ENCODE results near the gene ARFIP2.
"Not testable (repeated sequence)": the region's sequence is repeated elsewhere in the genome, so short reads cannot be mapped to it uniquely, and the experiment has no call there.

Gene ARFIP2, protein sequence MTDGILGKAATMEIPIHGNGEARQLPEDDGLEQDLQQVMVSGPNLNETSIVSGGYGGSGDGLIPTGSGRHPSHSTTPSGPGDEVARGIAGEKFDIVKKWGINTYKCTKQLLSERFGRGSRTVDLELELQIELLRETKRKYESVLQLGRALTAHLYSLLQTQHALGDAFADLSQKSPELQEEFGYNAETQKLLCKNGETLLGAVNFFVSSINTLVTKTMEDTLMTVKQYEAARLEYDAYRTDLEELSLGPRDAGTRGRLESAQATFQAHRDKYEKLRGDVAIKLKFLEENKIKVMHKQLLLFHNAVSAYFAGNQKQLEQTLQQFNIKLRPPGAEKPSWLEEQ

DNA sequence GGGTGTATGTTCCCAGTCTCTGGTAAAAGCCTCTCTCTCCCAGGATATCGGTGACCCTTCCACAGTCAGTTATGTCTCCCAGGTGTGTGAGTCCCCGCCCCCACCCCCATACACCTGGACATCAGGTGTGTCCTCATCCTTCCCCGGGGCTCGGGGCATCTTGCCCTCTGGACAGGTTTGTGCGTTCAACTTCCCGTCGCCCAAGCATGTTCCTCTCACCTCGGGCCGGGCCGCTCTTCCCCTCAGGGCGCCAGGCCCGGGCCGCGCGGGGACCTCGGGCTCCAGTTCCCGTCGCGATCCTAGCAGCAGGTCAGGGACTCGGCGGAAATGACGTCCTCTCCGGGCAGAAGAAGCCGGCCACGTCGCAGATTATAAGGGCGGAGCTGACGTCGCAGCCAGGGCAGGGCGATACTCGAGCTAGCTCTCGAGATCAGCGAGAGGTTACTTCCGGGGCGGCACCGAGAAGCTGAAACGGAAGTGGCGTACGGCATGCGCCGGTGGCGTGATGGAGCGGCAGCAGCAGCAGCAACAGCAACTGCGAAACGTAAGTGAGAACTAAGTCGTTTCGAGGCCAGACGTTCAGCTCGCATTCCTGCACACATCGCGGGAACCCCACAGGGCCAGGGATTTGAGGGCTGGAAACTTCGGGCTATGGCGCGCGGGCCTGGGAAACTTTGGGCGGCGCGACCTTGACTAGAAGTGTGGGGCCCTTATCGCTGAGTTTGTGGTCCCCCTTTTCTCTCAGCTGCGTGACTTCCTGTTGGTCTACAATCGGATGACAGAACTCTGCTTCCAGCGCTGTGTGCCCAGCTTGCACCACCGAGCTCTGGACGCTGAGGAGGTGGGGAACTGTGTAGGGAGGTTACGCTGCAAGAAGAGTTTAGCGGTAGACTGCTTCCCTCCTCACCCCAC, at the start of gene ARFIP2, which contains the start of gene TIMM10B:
Gene ARFIP2, minus strand, starts transcription at position 320 of the 912 bp plus-strand sequence. CDS start 910 bp downstream, outside the sequence.
Gene TIMM10B, plus strand, starts transcription at position 490 of the 912 bp plus-strand sequence. Its CDS starts 16 bp downstream, at position 506.
- DNase-seq = peak; percentile 95

DNA sequence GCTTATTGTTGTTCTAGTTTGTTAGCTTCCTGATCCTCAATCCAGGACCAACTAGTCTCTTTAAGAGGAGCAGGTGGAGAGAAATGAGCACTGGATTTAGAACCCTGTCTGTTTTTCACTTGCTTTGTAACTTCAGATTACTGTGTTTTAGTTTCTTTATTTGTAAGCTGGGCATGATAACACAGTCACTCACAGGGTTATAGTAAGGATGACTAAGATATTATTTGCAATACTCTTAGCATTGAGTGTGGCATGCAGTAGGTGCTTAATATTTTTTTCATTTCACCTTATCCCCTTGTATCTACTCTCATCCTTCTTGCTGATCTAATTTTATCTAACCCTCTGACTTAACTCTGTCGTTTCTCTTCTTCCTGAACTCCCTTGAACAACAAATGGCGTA, 49.7 kb upstream of the ARFIP2 start:
- no peak for DNase-seq

DNA sequence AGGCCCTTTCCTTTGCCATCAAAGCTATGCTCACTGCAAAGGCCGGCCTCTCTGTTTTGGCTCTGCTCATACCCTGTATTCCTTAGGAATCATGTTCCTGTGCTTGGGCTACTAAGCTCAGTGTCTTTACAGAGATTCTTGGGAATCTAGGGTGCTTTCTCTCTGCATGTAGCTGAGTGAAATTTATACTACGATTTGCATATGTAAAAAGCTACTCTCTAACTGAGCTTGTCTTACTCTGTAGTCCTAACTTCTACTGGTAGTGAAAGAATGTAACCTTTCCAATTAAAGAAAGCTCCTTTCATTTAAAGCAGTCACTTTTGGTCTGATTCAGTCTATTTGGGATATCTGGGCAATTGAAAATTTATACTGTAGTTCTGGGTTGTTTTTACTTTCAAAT, 48.1 kb upstream of the ARFIP2 start:
- no peak for DNase-seq

DNA sequence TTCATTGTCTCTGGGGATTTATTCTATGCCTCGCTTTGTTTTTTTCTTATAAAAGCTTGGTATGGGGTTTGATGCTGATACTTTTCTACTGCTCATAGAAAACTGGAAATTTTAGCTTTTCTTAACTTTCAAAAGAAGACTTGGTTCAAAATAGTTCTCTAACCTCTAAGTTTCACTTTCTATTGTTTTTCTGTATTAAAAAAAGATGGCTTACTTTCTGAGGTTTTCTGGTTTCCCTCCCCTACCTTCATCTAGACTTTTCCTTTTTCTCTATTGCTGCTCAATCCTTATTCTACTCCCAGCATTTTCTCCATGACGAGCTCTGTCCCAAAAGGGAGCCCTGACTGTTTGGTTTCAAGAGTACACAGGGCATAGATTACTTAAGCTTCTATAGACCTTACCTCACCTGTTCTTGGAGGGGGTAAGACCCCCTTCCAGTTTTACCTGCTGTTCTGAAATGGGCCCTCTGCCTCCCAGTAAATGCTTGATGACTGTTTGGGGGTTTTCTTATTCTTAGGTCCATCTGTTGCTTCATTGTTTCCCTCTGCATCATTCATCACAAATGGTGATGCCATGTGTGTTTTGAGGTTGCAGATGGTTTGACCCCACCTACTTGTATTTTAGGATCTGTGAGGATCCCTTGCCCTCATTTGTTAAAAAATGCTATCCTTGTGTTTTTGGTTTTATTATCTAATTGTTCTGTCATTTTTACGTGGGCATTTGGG, 45.4 kb upstream of the ARFIP2 start:
- DNase-seq = no peak

DNA sequence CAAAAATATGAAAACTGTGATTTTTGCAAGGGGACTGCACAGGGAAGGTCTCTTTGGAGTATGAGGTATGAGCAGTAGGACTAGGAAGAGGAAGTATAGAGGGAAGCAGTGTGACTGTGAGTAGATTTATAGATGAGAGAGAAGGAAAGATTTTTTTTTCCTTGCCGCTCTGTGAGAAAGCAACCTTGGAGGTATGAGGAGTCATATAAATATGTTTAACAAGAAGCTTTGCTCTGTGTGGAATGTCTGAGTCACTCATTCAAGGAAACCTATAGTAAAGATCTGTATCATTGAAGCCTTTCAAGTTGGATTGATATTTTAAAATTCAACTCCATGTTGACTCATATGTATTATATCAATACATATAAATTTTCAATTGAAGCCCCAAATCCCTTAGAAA, 42.1 kb upstream of the ARFIP2 start:
- DNase-seq = no peak

DNA sequence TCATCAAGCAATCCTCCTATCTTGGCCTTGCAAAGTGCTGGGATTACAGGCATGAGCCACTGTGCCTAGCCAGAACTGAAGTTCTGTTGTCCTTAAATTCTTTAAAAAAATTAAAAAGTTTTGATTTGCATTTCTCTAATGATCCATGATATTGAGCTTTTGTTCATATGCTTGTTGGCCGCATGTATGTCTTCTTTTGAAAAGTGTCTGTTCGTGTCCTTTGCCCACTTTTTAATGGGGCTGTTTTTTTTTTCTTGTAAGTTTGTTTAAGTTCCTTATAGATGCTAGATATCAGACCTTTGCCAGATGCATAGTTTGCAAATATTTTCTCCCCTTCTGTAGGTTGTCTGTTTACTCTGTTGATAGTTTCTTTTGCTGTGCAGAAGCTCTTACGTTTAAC, 40.8 kb upstream of the ARFIP2 start:
- DNase-seq = not testable (repeated sequence)

DNA sequence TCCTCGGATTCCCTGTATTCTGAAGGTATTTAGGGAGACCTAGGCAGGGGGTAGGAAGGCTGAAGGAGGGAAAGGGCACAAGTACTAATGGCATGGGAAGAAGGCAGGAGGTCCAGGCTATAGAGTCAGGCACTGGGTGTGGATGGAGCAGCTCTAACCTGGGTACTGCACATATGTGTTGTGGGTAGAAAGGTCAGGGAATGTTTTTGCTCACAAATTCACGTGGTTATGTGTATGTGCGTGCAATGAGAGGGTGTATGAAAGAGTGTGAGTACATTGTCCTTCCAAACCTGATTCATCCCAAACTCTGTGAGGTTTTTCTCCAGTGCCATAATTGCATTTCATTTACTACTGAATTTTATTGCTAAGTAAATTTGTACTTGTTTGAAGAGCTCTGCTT, 39.1 kb upstream of the ARFIP2 start:
- no peak for DNase-seq

DNA sequence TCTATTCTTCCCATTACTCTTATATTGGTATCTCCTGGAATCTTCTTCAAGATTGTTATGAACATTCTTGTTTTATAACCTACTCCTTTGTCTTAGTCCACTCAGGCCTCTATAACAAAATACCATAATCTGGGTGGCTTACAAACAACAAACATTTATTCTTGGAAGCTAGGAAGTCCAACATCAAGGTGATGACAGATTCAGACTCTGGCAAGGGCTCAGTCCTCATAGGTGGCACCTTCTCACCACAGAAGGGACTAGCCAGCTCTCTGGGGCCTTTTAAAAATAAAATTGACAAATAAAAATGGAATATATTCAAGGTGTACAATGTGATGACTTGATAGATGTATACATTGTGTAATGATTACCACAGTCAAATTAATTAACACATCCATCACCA, 35.7 kb upstream of the ARFIP2 start:
- no peak for DNase-seq

DNA sequence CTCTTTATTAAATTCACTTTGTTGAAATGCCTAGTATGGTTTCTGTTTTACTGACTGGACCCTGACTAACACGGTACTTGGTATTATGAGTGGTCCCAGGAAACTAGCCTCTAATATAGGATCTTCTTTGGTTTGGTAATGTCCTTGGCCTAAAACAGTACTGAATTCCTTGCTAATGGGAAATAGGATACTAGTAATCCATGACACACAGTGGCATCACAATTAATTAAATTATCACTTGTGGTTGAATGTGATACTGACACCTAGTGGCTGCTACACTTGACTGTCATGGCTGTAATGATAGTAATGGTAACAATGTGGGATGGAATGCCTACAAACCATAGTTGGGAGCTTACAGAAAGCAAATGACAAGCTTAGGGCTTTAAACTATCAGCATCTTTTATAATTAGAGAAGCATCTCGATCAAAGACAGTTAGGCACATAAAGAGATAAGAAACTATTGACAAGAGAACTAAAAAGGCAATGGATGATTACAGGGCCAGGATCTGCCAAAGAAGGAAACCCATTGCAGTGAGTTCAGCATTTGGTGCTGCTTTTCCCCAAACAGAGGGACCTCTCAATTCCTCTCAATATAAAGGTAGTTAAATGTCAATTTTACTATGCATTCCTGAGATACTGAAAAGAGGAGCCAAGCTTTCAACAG, 24.6 kb upstream of the ARFIP2 start:
- peak; percentile 52 for DNase-seq

DNA sequence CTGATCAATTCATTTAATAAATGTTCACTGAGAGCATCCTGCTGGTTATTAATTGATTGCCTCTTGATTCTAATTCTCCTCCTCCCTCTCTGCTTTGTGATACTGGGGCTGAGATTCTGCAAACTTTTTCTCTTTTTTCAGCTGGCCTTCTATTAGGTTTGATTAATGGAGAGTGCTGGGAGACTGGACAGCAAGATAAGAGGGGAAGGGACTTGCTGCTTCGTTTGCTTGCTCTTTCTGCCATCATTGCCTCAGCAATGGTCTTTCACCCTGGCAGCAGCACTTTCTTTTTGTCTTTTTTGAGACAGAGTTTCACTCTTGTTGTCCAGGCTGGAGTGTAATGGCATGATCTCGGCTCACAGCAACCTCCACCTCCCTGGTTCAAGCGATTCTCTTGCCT, 23.0 kb upstream of the ARFIP2 start:
- no peak for DNase-seq

DNA sequence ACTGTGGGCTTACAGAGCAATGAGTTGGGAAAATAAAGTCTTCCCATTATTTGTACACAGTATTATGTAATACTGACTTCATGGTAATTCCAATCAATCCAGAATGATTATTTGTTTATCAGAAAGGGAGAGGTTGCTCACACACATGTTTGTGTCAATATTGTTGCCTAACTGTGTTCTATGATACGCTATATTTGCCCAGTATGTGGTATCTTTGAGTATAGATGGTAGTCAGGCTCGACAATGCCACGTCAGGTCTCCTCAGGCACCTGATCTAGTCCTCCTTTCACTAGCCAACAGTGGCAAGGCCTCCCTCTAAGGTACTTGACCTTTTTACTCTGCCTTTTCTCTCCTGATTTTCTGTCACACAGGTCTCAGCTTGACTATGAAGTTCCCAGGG, 21.3 kb upstream of the ARFIP2 start:
- no peak for DNase-seq

DNA sequence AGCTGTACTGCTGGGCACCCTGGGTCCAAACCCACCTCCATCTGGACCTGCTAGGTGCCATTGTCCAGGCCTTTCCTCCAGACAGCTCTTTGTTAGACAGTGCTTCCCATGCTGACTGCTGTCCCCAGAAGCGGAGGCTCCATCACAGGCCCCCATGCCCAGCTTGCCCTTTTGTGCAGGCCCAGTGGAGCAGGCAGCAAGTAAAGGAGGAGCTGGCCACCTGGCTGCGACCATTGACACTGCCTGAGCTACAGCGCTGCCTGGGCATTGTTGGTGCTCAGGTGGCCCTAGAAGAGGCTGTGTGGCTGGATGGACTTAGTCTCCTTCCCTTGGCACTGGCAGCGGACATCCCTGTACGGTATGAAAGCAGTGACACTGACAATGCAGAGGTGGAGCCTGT, 17.4 kb upstream of the ARFIP2 start:
- DNase-seq = no peak

DNA sequence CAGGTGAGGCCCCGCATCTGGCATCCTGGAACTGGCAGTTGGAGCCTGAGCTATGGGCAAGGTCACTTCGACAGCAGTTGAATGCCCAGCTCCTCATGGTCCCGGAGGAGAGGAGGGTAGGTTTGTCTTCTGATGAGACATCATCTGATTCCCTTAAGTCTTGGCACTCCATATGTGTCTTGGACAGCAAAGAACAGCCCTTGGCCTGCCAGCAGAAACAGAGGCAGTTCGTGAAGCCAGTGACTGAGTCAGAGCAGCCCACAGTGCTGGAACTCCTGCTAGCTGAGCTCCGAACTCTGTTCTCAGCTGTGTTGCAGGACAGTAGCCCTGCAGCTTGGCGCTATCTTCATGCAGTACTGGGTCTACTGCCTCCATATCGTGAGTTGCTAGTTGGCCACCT, 17.0 kb upstream of the ARFIP2 start:
- DNase-seq = no peak

DNA sequence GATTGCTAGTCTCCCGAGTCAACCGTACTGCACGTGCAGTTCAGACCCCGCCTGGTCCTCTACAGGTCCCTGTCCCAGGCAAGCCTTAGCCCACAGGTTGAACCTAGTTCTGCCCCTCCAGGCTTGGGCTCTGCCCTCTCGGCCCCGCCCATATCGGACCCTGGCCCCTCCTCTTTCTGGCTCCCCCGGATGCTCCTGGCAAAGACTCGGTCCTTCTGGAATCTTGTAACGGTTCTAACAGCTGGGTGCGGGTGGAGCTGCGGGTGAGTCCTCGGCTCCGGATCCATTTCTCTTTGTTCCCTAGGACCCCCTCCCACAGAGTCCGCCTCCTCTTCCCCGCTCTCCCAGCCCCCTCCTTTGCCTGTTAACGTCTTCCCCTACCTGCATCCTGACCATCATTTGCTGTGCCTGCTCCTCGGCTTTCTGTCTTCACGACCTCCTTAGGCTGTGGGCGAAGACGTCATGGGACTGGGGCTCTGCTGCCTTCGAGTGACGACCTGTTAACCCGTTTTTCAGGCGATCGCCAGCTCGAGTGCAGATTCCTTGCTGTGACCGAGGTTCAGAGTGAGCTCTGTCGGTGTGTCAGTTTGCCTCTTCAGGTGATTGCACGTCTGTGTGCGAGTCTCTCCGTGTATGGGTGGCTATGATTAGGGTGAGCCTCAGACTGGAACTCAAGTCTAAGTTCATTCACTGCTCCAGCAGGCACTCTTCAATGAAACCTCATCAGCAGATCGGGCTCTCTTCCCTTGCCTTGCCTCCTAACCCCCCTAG, 16.1 kb upstream of the ARFIP2 start, which contains the start of gene DNHD1:
Gene DNHD1, plus strand, starts transcription at position 212 of the 771 bp plus-strand sequence. CDS start 936 bp downstream, outside the sequence.
- no peak for DNase-seq

DNA sequence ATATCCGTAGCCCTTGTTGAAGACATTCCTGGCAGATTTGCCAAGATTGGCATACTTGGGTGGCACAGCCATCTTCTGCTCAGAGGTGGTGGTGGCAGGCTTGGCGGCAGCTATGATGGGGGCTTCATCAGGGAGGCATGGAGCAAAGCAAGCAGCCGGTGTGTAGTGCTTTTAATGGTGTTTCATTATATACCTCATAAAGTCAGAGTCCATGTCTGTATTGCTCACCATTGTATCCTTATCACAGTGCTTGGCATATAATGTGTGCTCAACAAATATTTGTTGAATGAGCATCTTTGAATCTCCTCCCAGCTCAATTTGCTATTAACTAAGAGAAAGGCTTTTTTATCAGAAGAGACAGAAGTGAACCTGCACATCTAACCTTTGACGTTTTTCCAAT, 8.2 kb upstream of the ARFIP2 start:
- DNase-seq = no peak

DNA sequence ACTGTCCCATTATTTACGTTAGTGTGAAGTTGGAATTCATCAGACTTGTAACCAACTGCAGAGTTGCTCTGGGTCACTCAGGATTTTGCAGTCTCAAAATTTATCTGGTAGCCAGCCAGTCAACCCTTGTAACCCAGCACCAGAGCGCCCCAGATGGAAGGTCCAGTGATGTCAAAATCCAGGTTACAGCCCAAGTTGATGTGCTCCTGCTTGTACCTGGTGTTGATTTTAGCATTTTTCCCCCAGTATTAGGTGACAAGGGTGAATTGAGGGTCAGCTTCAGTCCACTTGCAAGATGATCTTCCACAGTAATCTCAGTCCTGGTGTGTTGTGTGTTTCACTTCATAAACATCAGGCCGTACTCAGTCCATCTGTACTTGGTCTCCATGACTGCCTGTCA, 7.7 kb upstream of the ARFIP2 start:
- DNase-seq = no peak

DNA sequence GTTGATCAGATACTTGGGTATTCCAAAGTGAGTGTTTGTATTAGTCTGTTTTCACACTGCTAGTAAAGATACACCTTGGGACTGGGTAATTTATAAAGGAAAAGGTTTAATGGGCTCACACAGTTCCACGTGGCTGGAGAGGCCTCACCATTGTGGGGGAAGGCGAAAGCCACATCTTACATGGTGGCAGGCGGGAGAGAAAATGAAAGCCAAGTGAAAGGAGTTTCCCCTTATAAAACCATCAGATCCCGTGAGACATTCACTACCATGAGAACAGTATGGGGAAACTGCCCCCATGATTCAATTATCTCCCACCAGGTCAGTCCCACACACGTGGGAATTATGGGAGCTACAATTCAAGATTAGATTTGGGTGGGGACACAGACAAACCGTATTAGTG, 7.2 kb upstream of the ARFIP2 start:
- DNase-seq = no peak

DNA sequence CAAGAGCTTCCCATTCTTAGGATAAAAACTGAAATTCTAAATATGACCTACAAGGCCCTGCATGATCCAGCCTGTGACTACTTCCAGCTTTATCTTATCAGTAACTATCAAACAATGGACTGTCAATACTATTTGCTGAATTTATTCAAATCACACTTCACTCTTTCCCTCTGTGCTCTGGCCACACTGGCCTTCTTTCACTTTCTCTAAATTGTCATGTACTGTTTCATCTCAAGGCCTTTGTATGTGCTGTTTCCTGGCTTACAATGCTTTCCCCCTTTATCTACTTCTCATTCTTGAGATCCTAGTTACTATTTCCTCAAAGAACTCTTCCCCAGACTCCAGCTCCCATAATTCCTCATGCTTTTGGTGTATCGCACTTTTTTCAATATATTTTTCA, 5.8 kb upstream of the ARFIP2 start:
- no peak for DNase-seq

DNA sequence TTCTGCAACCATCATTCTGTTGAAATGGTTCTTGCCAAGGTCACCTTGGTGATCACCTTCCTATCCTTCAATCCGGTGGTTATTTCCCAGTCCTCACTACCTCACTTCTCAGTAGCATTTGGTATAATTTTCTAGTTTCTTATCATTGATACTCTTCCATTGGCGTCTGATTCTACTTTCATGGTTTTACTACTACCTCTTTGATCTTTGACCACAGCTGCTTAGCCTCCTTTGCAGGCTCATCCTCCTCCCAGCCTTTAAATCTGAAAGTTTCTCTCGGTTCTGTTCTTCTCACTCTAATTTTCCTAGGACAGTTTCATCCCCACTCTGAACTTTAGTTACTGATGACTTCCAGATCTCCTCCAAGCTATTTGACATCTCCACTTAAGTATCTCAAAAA, 5.1 kb upstream of the ARFIP2 start:
- no peak for DNase-seq

DNA sequence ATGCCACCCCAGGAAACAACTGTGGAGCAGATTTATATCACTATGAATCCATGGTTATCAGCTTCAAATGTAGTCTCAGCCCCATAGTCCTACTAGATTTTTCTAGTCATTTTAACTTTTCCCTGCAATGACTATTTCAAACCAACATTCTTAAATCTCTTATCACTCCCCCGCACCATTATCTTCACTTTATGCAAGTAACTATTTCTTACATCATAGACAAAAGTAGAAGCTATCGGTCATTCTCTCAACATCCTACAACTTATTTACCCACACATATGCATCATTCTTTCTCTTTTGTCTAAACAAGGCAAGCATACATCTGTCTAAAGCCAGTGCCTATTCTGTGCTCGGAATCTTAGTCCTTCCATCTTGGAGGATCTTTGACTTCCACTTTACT, 4.5 kb upstream of the ARFIP2 start:
- DNase-seq = no peak

DNA sequence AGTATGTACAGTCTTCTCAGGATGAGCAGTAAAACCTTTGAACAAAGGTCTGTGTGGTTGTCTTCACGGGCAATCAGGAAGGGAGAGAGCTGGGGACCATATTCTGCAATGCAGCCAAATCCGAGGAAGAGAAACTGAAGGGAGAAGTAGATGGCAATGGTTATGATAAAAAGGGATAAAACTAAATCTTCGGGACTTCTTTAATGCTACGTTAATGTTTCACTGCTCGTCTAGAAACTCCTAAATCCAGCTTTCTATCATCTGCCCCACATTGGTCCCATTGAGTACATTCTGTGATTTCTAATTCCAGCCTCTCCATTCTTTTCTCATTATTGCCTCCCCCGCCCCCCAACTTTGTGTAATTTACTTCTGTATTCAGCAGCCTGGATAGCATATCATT, 1.9 kb upstream of the ARFIP2 start:
- DNase-seq = no peak

DNA sequence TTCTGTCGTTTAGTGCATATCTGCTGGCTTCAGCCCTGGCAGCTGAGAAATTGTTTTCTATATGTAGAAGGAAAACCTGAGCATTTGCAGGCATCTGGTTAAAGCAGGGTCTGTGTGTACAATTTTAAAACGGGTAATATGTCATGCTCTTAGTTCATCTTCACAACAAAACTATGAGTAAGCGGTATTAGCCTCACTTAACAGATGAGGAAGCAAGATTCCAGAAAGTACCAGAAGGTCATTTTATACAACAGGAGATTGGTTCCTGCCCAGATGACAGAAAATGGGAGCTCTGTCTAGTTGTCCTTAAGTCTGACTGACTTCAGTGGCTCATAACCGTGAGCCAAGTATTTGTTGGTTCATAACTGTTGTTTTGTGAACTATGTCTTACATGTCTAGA, 1.3 kb upstream of the ARFIP2 start:
- no peak for DNase-seq

Data from NCI-H446 treated with DMSO at 0.1 percent for 48 hours (cell line).